ENCODE data around the gene SLC25A4.

SLC25A4 gene

GRCh38 chr4:185144601-185145240 lies 1.7 kb downstream of the SLC25A4 start:
- H3K27ac ChIP-seq = no peak overlapping the region
- no peak for TF ChIP-seq Cebpa-rat (IDR thresholded peaks at IDR 0.05)
- peaks cover 0 to 26% (median 5%) of the 10 kb centered on the region in 11 experiments; a peak in 13 of 22 replicates for H3K36me3 ChIP-seq
- no peak overlapping the region for H3K4me3 ChIP-seq
- peaks cover 0 to 29% (median 3%) of the 10 kb centered on the region in 11 experiments; a peak in 8 of 22 replicates for H4K20me1 ChIP-seq
- peaks cover 0 to 28% (median 7%) of the 10 kb centered on the region in 11 experiments; a peak in 12 of 22 replicates for H3K27me3 ChIP-seq
- peaks cover 5 to 32% (median 16%) of the 10 kb centered on the region in 10 experiments; a peak in 17 of 20 replicates for H3K4me1 ChIP-seq
- no peak overlapping the region for H3K9ac ChIP-seq
- H3K9me3 ChIP-seq (replicated peaks in 1 of 11) = no peaks in the 10 kb centered on the region
- peak overlapping the region in 7 of 11 experiments; percentile 4 to 94 (median 89); a peak in 10 of 22 replicates for H3K4me2 ChIP-seq

- no peak overlapping the region for H3K9ac ChIP-seq
- peaks cover 0 to 28% (median 7%) of the 10 kb centered on the region in 11 experiments; a peak in 12 of 22 replicates for H3K27me3 ChIP-seq
- H3K9me3 ChIP-seq (replicated peaks in 1 of 11) = no peaks in the 10 kb centered on the region
- no peak for TF ChIP-seq Cebpa-rat (IDR thresholded peaks at IDR 0.05)
- H3K4me1 ChIP-seq = peaks cover 5 to 32% (median 16%) of the 10 kb centered on the region in 10 experiments; a peak in 17 of 20 replicates
- H3K36me3 ChIP-seq = peaks cover 3 to 35% (median 13%) of the 10 kb centered on the region in 11 experiments; a peak in 18 of 22 replicates
- H3K4me2 ChIP-seq = no peak overlapping the region
- H4K20me1 ChIP-seq = peaks cover 0 to 29% (median 3%) of the 10 kb centered on the region in 11 experiments; a peak in 8 of 22 replicates
- H3K27ac ChIP-seq = no peak overlapping the region
- no peak overlapping the region for H3K4me3 ChIP-seq
Observed at GRCh38 chr4:185145572-185145971, 2.5 kb downstream of the SLC25A4 start.

GRCh38 chr4:185149392-185149791 lies 6.3 kb downstream of the SLC25A4 start:
- peaks cover 0 to 16% (median 2%) of the 10 kb centered on the region in 10 experiments; a peak in 8 of 20 replicates for H3K4me1 ChIP-seq
- H4K20me1 ChIP-seq = peaks cover 0 to 22% (median 3%) of the 10 kb centered on the region in 11 experiments; a peak in 7 of 22 replicates
- no peak overlapping the region for H3K27ac ChIP-seq
- H3K27me3 ChIP-seq = peaks cover 0 to 4% (median 0%) of the 10 kb centered on the region in 11 experiments; a peak in 1 of 22 replicates
- TF ChIP-seq Cebpa-rat (IDR thresholded peaks at IDR 0.05) = no peak
- no peak overlapping the region for H3K4me2 ChIP-seq
- peaks cover 17 to 65% (median 42%) of the 10 kb centered on the region in 11 experiments for H3K36me3 ChIP-seq
- no peak overlapping the region for H3K9ac ChIP-seq
- H3K4me3 ChIP-seq = no peak overlapping the region
- no peaks in the 10 kb centered on the region for H3K9me3 ChIP-seq (replicated peaks in 1 of 11)

- TF ChIP-seq Cebpa-rat (IDR thresholded peaks at IDR 0.05) = no peak
- H4K20me1 ChIP-seq = peaks cover 0 to 5% (median 0%) of the 10 kb centered on the region in 11 experiments; a peak in 2 of 22 replicates
- no peaks in the 10 kb centered on the region for H3K9me3 ChIP-seq (replicated peaks in 1 of 11)
- H3K27ac ChIP-seq = no peak overlapping the region
- no peak overlapping the region for H3K9ac ChIP-seq
- H3K36me3 ChIP-seq = peaks cover 26 to 74% (median 52%) of the 10 kb centered on the region in 11 experiments
- no peak overlapping the region for H3K4me3 ChIP-seq
- H3K4me2 ChIP-seq = 0 out of 22 replicates have a peak overlapping the region, but pooled peaks of 1 of the 11 experiments have one; percentile 7
- no peaks in the 10 kb centered on the region for H3K27me3 ChIP-seq
- H3K4me1 ChIP-seq = peaks cover 0 to 7% (median 0%) of the 10 kb centered on the region in 10 experiments; a peak in 4 of 20 replicates
Observed at GRCh38 chr4:185151296-185151695, 8.2 kb downstream of the SLC25A4 start.

GRCh38 chr4:185165605-185166063 lies 22.6 kb downstream of the SLC25A4 start:
- H3K9ac ChIP-seq = 0 out of 22 replicates have a peak overlapping the region, but pooled peaks of 1 of the 11 experiments have one; percentile 30
- H3K36me3 ChIP-seq = peaks cover 65 to 86% (median 80%) of the 10 kb centered on the region in 11 experiments
- TF ChIP-seq Cebpa-rat (IDR thresholded peaks at IDR 0.05) = peak in 8 of 11 experiments; percentile 10 to 81 (median 65); a peak in 10 of 22 replicates
- H3K4me1 ChIP-seq = peaks cover 16 to 33% (median 26%) of the 10 kb centered on the region in 10 experiments
- H4K20me1 ChIP-seq = peaks cover 35 to 72% (median 51%) of the 10 kb centered on the region in 11 experiments; a peak in 21 of 22 replicates
- H3K27ac ChIP-seq = peak overlapping the region in 1 of 11 experiments; percentile 43; a peak in 2 of 22 replicates
- peak overlapping the region; percentile 61 to 84 (median 74) for H3K4me2 ChIP-seq
- peaks cover 0 to 15% (median 4%) of the 10 kb centered on the region in 11 experiments; a peak in 8 of 22 replicates for H3K9me3 ChIP-seq (replicated peaks in 1 of 11)
- H3K27me3 ChIP-seq = peaks cover 0 to 11% (median 0%) of the 10 kb centered on the region in 11 experiments; a peak in 1 of 22 replicates
- no peak overlapping the region for H3K4me3 ChIP-seq

GRCh38 chr4:185167234-185167633 lies 24.2 kb downstream of the SLC25A4 start:
- H3K36me3 ChIP-seq = peaks cover 57 to 83% (median 72%) of the 10 kb centered on the region in 11 experiments
- no peak overlapping the region for H3K9ac ChIP-seq
- H3K4me3 ChIP-seq = no peak overlapping the region
- H4K20me1 ChIP-seq = peaks cover 39 to 87% (median 59%) of the 10 kb centered on the region in 11 experiments; a peak in 21 of 22 replicates
- TF ChIP-seq Cebpa-rat (IDR thresholded peaks at IDR 0.05) = no peak
- H3K27me3 ChIP-seq = peaks cover 0 to 11% (median 0%) of the 10 kb centered on the region in 11 experiments; a peak in 1 of 22 replicates
- peak overlapping the region in 4 of 11 experiments; percentile 18 to 77 (median 74); a peak in 6 of 22 replicates for H3K4me2 ChIP-seq
- no peak overlapping the region for H3K27ac ChIP-seq
- H3K4me1 ChIP-seq = peaks cover 19 to 47% (median 37%) of the 10 kb centered on the region in 10 experiments
- H3K9me3 ChIP-seq (replicated peaks in 1 of 11) = peaks cover 0 to 15% (median 4%) of the 10 kb centered on the region in 11 experiments; a peak in 8 of 22 replicates

GRCh38 chr4:185171373-185172071 lies 28.5 kb downstream of the SLC25A4 start:
- no peak for TF ChIP-seq Cebpa-rat (IDR thresholded peaks at IDR 0.05)
- Histone ChIP-seq H4K20me1 (peaks cover 25 to 74% (median 45%) of the 10 kb centered on the region in 11 experiments; a peak in 19 of 22 replicates), H3K4me3 (no peak overlapping the region), H3K36me3 (peaks cover 58 to 99% (median 78%) of the 10 kb centered on the region in 11 experiments), H3K27me3 (no peaks in the 10 kb centered on the region), H3K9ac (no peak overlapping the region), H3K4me2 (peak overlapping the region in 10 of 11 experiments; percentile 1 to 79 (median 64); a peak in 17 of 22 replicates), H3K9me3 (replicated peaks in 1 of 11) (peaks cover 0 to 15% (median 4%) of the 10 kb centered on the region in 11 experiments; a peak in 8 of 22 replicates), H3K27ac (peak overlapping the region in 1 of 11 experiments; percentile 17; a peak in 2 of 22 replicates), H3K4me1 (peaks cover 0 to 34% (median 22%) of the 10 kb centered on the region in 10 experiments; a peak in 18 of 20 replicates)

GRCh38 chr4:185179488-185179887 lies 36.4 kb downstream of the SLC25A4 start:
- H3K4me3 ChIP-seq = no peak overlapping the region
- TF ChIP-seq Cebpa-rat (IDR thresholded peaks at IDR 0.05) = no peak
- H3K9me3 ChIP-seq (replicated peaks in 1 of 11) = no peaks in the 10 kb centered on the region; a peak in 1 of 22 replicates
- peaks cover 32 to 80% (median 51%) of the 10 kb centered on the region in 11 experiments; a peak in 21 of 22 replicates for H4K20me1 ChIP-seq
- peaks cover 30 to 59% (median 37%) of the 10 kb centered on the region in 11 experiments for H3K36me3 ChIP-seq
- no peak overlapping the region for H3K27ac ChIP-seq
- H3K4me1 ChIP-seq = no peaks in the 10 kb centered on the region; a peak in 1 of 20 replicates
- no peaks in the 10 kb centered on the region for H3K27me3 ChIP-seq
- no peak overlapping the region for H3K9ac ChIP-seq
- no peak overlapping the region for H3K4me2 ChIP-seq

Data from BLaER1 treated with 17β-estradiol and CSF1 and Interleukin-3, amounts not matched to agents 10 nM and 100 nM (cell line).